MM.1S (cell line): ENCODE results near the gene CCDC69.

ENCODE experiments used
- DNase-seq: peaks from one replicate; pipeline ENCODE4 v3.0.0-alpha.2; 2015
- H2AFZ ChIP-seq: fragments of 300-600 bp; sonication (generic); 2 replicates; pipeline ENCODE4 v1.6.0; 2016; ENCODE audit warnings: antibody characterized with exemption, low read length
- H3F3A ChIP-seq: fragments of 300-600 bp; sonication (generic); 2 replicates; pipeline ENCODE4 v1.6.1; 2016; ENCODE audit warnings: mild to moderate bottlenecking, antibody characterized with exemption, low read length, moderate library complexity, mixed read lengths; ENCODE audit not compliant: insufficient read depth
- H3K27ac ChIP-seq: fragments of 300-600 bp; sonication (generic); 2 replicates; pipeline ENCODE4 v1.5.1; 2016; ENCODE audit warnings: mild to moderate bottlenecking, low read length
- H3K27me3 ChIP-seq: fragments of 300-600 bp; sonication (generic); replicated peaks from 2 replicates; pipeline ENCODE4 v1.6.0; 2016; ENCODE audit warnings: low read length; ENCODE audit not compliant: insufficient read depth
- H3K36me3 ChIP-seq: fragments of 300-600 bp; sonication (generic); replicated peaks from 2 replicates; pipeline ENCODE4 v1.6.1; 2016; ENCODE audit warnings: mild to moderate bottlenecking, low read length, mixed read lengths; ENCODE audit not compliant: insufficient read depth
- H3K4me1 ChIP-seq: fragments of 300-600 bp; sonication (generic); 2 replicates; pipeline ENCODE4 v1.6.1; 2016; ENCODE audit warnings: low read length, mixed read lengths
- H3K4me2 ChIP-seq: fragments of 300-600 bp; sonication (generic); 2 replicates; pipeline ENCODE4 v1.6.0; 2016; ENCODE audit warnings: low read depth, low read length
- H3K4me3 ChIP-seq: fragments of 300-600 bp; sonication (generic); 2 replicates; pipeline ENCODE4 v1.5.1; 2016; ENCODE audit warnings: low read length, mixed read lengths
- H3K79me2 ChIP-seq: fragments of 300-600 bp; sonication (generic); 2 replicates; pipeline ENCODE4 v1.6.1; 2016; ENCODE audit warnings: mixed run types, low read length, mixed read lengths
- H3K9ac ChIP-seq: fragments of 300-600 bp; sonication (generic); 2 replicates; pipeline ENCODE4 v1.6.1; 2016; ENCODE audit warnings: low read length, mixed read lengths
- H3K9me2 ChIP-seq: fragments of 300-600 bp; sonication (generic); replicated peaks from 2 replicates; pipeline ENCODE4 v1.6.1; 2016; ENCODE audit warnings: mild to moderate bottlenecking, low read length, mixed read lengths; ENCODE audit not compliant: insufficient read depth
- H3K9me3 ChIP-seq: fragments of 300-600 bp; sonication (generic); replicated peaks from 2 replicates; pipeline ENCODE4 v1.6.1; 2016; ENCODE audit warnings: mild to moderate bottlenecking, low read length, mixed read lengths; ENCODE audit not compliant: insufficient read depth
- H4K20me1 ChIP-seq: fragments of 300-600 bp; sonication (generic); 2 replicates; pipeline ENCODE4 v1.6.1; 2016; ENCODE audit warnings: mild to moderate bottlenecking, low read length, moderate library complexity, mixed read lengths; ENCODE audit not compliant: insufficient read depth
- EZH2 ChIP-seq: fragments of 300-600 bp; sonication (generic); optimal IDR thresholded peaks from 2 replicates; pipeline ENCODE3; 2017; ENCODE audit warnings: low read depth, mild to moderate bottlenecking, antibody characterized with exemption, low read length, mixed read lengths
- EZH2phosphoT487 ChIP-seq: fragments of 300-600 bp; sonication (generic); IDR thresholded peaks from 2 replicates; pipeline ENCODE4 v1.6.1; 2018; ENCODE audit warnings: antibody characterized with exemption, low read length
- TF ChIP-seq, protein P1 (sequence below): fragments of 300-600 bp; sonication (generic); IDR thresholded peaks from 2 replicates; pipeline ENCODE4 v1.5.1; 2016; ENCODE audit warnings: antibody characterized with exemption, low read length, mixed read lengths

The CCDC69 gene

DNA sequence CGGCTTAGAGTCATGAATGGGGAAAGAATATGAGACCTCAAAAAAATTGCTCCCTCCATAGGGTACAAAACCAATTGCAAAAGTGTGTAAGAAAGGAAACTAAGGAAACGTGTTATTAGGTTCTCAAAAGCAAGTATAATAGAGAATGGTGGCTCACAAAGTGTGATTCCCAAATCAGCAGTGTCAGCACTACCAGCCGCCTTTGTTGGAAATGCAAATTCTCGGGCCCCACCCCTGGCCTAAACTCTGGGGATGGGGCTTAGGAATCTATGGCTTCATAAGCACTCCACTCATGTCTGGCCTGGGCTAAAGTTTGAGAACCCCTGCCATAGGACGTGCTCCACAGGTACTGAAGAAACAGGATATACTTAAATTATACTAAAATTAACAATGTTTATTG lies 1.6 kb upstream of the CCDC69 start:
- Histone ChIP-seq H3K9me3 (no peaks in the 10 kb centered on the region), H3F3A (peaks cover 28% of the 10 kb centered on the region; the same call in 1 of the 2 replicates), H3K9me2 (no peaks in the 10 kb centered on the region), H2AFZ (peak overlapping the region; percentile 8), H3K4me3 (no peak overlapping the region), H3K79me2 (peaks cover 36% of the 10 kb centered on the region), H3K36me3 (no peaks in the 10 kb centered on the region), H3K4me1 (peaks cover 39% of the 10 kb centered on the region), H3K27me3 (no peaks in the 10 kb centered on the region), H3K27ac (peak overlapping the region; percentile 20; the same call in 1 of the 2 replicates), H3K4me2 (peak overlapping the region; percentile 10), H3K9ac (0 out of 2 replicates have a peak overlapping the region, but pooled peaks have one; percentile 0), H4K20me1 (no peaks in the 10 kb centered on the region)
- peak; percentile 24 for DNase-seq
- TF ChIP-seq EZH2 (no peak), EZH2phosphoT487 (no peak)
- TF ChIP-seq, protein P1, sequence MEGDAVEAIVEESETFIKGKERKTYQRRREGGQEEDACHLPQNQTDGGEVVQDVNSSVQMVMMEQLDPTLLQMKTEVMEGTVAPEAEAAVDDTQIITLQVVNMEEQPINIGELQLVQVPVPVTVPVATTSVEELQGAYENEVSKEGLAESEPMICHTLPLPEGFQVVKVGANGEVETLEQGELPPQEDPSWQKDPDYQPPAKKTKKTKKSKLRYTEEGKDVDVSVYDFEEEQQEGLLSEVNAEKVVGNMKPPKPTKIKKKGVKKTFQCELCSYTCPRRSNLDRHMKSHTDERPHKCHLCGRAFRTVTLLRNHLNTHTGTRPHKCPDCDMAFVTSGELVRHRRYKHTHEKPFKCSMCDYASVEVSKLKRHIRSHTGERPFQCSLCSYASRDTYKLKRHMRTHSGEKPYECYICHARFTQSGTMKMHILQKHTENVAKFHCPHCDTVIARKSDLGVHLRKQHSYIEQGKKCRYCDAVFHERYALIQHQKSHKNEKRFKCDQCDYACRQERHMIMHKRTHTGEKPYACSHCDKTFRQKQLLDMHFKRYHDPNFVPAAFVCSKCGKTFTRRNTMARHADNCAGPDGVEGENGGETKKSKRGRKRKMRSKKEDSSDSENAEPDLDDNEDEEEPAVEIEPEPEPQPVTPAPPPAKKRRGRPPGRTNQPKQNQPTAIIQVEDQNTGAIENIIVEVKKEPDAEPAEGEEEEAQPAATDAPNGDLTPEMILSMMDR, result no peak

DNA sequence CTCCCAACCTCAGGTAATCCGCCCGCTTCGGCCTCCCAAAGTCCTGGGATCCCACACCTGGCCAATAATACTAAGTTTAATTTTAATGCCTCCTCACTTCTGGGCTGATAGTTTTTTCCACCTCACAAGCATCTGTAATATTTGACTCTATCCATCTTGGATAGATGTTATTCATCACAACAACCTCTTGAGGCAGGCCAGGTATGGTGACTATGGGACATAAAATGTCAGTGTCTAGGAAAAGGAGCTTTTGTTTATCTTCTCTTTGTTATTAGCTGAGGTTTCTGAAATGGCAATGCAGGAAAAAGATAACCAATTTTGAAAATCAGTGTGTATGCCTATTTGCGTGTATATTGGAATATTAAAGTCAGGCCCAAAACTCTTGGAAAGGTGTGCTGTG lies 1.2 kb upstream of the CCDC69 start:
- Histone ChIP-seq H3K27me3 (no peaks in the 10 kb centered on the region), H3K79me2 (peaks cover 40% of the 10 kb centered on the region), H3K4me3 (no peak overlapping the region), H3K27ac (peak overlapping the region; percentile 20; the same call in 1 of the 2 replicates), H4K20me1 (no peaks in the 10 kb centered on the region), H3K4me2 (peak overlapping the region; percentile 10; the same call in 1 of the 2 replicates), H3K4me1 (peaks cover 43% of the 10 kb centered on the region), H3K36me3 (0 out of 2 replicates have a peak, but pooled peaks cover 4% of the 10 kb centered on the region), H3F3A (peaks cover 28% of the 10 kb centered on the region; the same call in 1 of the 2 replicates), H3K9me3 (no peaks in the 10 kb centered on the region), H3K9me2 (no peaks in the 10 kb centered on the region), H2AFZ (peak overlapping the region; percentile 8), H3K9ac (0 out of 2 replicates have a peak overlapping the region, but pooled peaks have one; percentile 0)
- peak; percentile 28 for DNase-seq
- TF ChIP-seq, protein P1, result peak; percentile 29
- TF ChIP-seq EZH2 (no peak), EZH2phosphoT487 (no peak)

DNA sequence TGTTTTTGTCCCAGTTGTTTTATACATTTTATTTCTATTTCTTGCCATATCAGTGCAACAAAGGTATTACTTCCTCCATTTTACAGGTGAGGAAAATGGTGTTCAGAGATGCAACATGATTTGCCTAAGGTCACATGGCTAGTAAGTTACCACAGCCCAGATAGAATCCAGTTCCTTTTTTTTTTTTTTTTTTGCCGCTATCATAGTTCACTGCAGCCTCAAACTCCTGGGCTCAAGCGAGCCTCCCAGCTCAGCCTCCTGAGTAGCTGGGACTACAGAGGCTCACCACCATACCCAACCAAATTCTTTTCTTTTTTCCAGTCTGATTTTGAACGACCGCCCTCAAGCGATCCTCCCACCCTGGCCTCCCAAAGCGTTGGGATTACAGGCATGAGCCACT lies 480 bp upstream of the CCDC69 start:
- H3K27me3 ChIP-seq, result no peaks in the 10 kb centered on the region
- 0 out of 2 replicates have a peak, but pooled peaks cover 6% of the 10 kb centered on the region for H3K36me3 ChIP-seq
- peak overlapping the region; percentile 96; the same call in 1 of the 2 replicates for H3K4me2 ChIP-seq
- H3K4me3 ChIP-seq, result peak overlapping the region; percentile 83
- H4K20me1 ChIP-seq, result no peaks in the 10 kb centered on the region
- TF ChIP-seq EZH2phosphoT487 (no peak), EZH2 (no peak)
- TF ChIP-seq, protein P1, result no peak
- H3K79me2 ChIP-seq, result peaks cover 47% of the 10 kb centered on the region
- peaks cover 50% of the 10 kb centered on the region for H3K4me1 ChIP-seq
- no peaks in the 10 kb centered on the region for H3K9me2 ChIP-seq
- H3F3A ChIP-seq, result peaks cover 28% of the 10 kb centered on the region; the same call in 1 of the 2 replicates
- peak overlapping the region; percentile 40 for H2AFZ ChIP-seq
- DNase-seq, result peak; percentile 31
- peak overlapping the region; percentile 87; the same call in 1 of the 2 replicates for H3K9ac ChIP-seq
- H3K27ac ChIP-seq, result peak overlapping the region; percentile 62; the same call in 1 of the 2 replicates
- H3K9me3 ChIP-seq, result no peaks in the 10 kb centered on the region
